Duodenal mucosa (tissue), 2 donors: ENCODE results near the gene SMPD2.

Source experiments
- H3K27ac ChIP-seq: one replicate; pipeline ENCODE4 v1.7.0; 2013; ENCODE audit warnings: low read depth, low read length
- H3K27me3 ChIP-seq, 2 donors: one replicate each; pipeline ENCODE4 v1.7.0; 2013; ENCODE audit warnings: low read length in 2 of 2, control low read depth in 1 of 2; ENCODE audit not compliant: insufficient read depth in 2 of 2, control insufficient read depth in 1 of 2
- H3K36me3 ChIP-seq, 2 donors: one replicate each; pipeline ENCODE4 v1.7.0; 2013; ENCODE audit warnings: low read length in 2 of 2, control low read depth in 1 of 2; ENCODE audit not compliant: insufficient read depth in 2 of 2, control insufficient read depth in 1 of 2
- H3K4me1 ChIP-seq, 2 donors: one replicate each; pipeline ENCODE4 v1.7.0; 2013; ENCODE audit warnings: low read length in 2 of 2, control low read depth in 1 of 2; ENCODE audit not compliant: insufficient read depth in 2 of 2, control insufficient read depth in 1 of 2
- H3K4me3 ChIP-seq, 2 donors: one replicate each; pipeline ENCODE4 v1.7.0; 2013; ENCODE audit warnings: low read length in 2 of 2, low read depth in 1 of 2
- H3K9ac ChIP-seq, 2 donors: one replicate each; pipeline ENCODE4 v1.7.0; 2013; ENCODE audit warnings: low read length in 2 of 2, low read depth in 1 of 2
- H3K9me3 ChIP-seq, 2 donors: one replicate each; pipeline ENCODE4 v1.7.0; 2013; ENCODE audit warnings: low read length in 2 of 2, control low read depth in 1 of 2; ENCODE audit not compliant: control insufficient read depth in 1 of 2

SMPD2 gene

DNA sequence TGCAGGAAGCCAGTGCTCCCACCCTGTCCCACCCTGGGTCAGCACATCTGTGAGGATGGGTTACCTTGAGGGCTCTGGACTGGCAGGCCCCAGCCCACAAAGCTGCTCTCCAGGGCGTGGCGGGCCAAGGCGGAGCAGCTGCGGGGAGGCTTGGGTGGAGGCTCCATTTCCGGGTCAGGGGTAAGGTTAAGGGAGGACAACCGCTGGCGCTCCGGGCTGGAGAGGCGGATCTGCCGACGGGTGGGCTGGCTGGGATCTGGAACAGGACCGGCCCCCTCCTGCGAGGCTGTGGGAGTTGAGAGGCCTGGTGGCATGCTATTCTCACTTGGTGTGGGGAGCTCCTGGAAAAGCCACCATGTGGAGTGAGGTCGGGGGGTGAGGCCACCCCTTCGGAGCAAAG lies 5.5 kb downstream of the SMPD2 start:
- Histone ChIP-seq H3K27ac (no peak overlapping the region), H3K9ac (no peak overlapping the region), H3K9me3 (no peaks in the 10 kb centered on the region), H3K4me3 (no peak overlapping the region), H3K36me3 (peaks cover 20 to 59% of the 10 kb centered on the region in 2 donors), H3K4me1 (peaks cover 14 to 21% of the 10 kb centered on the region in 2 donors), H3K27me3 (no peaks in the 10 kb centered on the region)

DNA sequence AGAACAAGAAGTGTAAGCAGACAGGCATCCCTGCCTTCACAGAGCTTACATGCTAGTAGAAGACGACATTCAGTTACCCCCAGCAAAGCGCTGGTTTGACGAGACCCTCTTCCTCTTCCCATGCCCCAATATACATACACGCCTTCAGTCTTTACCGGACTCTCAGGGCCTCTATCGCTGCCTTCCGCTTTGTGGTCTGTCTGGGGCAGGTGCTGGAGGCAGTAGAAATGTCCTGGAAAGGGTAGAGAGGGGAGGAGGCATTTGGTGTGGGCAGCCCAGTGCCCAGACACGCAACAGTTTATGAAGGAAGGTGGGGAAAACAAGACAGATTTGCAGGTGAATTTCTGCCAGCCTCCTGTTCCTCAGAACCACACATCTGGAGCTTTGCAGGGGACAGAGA lies 6.0 kb downstream of the SMPD2 start:
- Histone ChIP-seq H3K4me1 (peaks cover 12 to 19% of the 10 kb centered on the region in 2 donors), H3K4me3 (no peak overlapping the region), H3K27ac (no peak overlapping the region), H3K9ac (no peak overlapping the region), H3K27me3 (no peaks in the 10 kb centered on the region), H3K9me3 (no peaks in the 10 kb centered on the region), H3K36me3 (peaks cover 22 to 59% of the 10 kb centered on the region in 2 donors)

DNA sequence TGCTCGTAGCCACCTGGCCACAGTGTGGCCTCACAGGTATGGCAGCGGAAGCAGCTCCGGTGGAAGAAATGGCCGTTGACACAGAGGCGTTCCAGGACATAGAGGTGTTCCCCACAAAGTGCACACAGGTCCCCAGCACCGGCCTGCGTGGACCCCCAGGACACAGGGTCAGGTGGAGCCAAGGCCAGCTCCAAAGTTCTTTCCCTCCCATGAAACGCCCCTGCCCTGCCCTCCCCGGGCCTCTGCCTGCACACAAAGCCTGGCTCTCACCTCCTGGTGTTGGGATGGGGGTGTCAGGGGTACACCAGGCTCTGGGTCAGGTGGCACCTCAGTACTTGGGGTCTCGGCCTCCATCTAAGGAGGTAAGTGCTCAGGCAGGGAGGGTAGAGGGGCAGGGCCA lies 6.6 kb downstream of the SMPD2 start:
- no peak overlapping the region for H3K9ac ChIP-seq
- no peaks in the 10 kb centered on the region for H3K9me3 ChIP-seq
- H3K4me3 ChIP-seq = no peak overlapping the region
- H3K27ac ChIP-seq = no peak overlapping the region
- no peaks in the 10 kb centered on the region for H3K27me3 ChIP-seq
- peaks cover 6 to 13% of the 10 kb centered on the region in 2 donors for H3K4me1 ChIP-seq
- H3K36me3 ChIP-seq = peaks cover 28 to 64% of the 10 kb centered on the region in 2 donors

DNA sequence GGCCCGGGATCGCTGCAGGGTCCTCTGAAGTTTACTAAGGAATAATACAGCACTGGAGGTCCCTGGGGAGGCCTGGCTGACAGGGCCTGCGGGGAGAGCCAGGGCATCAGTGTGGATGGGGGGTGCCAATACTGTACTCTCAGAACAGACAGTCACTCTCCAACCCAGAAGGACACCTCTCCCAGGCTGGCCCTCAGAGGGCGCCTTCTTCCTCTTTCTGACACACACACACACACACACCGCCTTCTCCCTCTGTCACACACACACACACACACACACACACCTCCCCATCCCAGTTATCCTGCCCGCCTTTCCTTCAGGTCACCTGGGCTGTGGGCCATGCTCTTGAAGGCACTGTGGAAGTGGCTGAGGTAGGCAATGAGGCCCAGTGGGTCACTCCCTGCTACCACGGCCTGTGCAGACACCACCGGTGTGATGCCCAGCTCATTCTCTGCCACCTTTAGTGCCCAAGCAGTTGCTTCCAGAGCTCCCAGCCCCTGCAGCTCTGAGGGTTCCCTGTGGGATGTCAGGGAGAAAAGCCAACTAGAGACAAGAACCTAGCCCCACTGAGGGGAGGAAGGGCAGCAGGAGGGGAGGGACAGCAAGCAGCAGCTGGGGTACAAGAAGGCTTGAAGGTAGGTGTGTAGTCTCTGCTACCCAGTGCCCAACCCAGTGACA lies 7.5 kb downstream of the SMPD2 start:
- Histone ChIP-seq H3K27ac (no peak overlapping the region), H3K4me1 (peaks cover 0 to 7% of the 10 kb centered on the region in 2 donors), H3K36me3 (peaks cover 31 to 61% of the 10 kb centered on the region in 2 donors), H3K9ac (no peak overlapping the region), H3K4me3 (no peak overlapping the region), H3K9me3 (no peaks in the 10 kb centered on the region), H3K27me3 (no peaks in the 10 kb centered on the region)

DNA sequence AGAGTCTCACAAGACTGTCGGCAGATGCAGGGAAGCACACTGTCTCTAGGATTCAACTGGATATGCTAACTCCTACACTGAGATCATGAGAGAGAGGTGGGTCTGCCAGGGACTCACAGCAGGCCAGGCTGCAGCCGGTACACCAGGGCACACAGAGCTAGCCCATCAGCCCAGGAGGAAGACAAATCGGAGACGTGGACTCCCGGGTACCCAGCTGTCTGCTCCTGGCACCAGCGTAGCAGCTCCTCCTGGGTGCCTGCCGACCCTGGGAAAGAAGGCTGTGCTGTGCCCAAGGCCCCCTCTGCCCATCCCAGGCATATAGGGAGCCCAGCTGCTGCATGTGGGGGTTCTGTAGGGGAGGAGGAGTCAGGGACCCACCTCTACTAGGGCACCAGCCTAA lies 8.1 kb downstream of the SMPD2 start:
- H3K4me1 ChIP-seq = peaks cover 6 to 9% of the 10 kb centered on the region in 2 donors
- peaks cover 31 to 61% of the 10 kb centered on the region in 2 donors for H3K36me3 ChIP-seq
- H3K27me3 ChIP-seq = no peaks in the 10 kb centered on the region
- no peak overlapping the region for H3K9ac ChIP-seq
- no peak overlapping the region for H3K27ac ChIP-seq
- H3K9me3 ChIP-seq = no peaks in the 10 kb centered on the region
- no peak overlapping the region for H3K4me3 ChIP-seq

DNA sequence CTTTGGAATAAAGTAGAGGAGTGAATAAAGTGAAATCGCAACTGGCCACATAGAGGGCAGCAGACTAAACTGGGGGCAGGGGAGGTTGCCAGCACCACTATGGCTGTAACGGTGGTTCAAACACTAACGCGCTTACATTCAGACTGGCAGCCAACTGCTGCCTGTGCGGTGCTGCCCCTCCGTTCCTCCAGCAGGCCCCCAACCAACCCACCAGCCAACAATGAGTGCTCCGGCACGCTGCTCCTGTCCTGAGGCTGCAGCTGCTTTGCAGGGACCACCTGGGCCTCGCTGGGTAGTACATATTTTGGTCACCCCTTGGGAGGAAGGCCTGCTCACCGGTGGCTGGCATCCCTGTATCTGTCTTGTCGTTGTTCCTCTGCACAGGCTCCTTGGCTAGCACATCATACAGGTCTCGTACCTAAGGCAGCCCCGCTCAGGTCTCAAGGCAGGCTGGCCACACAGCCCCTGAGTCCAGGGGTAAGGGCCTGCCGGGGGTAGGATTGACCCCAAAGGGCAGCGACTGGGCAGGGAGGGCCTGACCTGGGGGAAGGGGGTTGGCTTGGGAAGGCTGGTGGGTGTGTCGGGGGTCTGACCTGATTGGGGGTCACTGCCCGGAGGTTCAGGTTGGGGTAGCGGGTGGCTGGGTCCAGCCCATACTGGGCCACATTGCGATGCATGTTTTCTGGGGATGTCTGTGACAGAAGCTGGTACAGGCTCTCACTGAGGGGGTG lies 8.7 kb downstream of the SMPD2 start:
- Histone ChIP-seq H3K27me3 (no peaks in the 10 kb centered on the region), H3K27ac (no peak overlapping the region), H3K4me1 (peaks cover 12 to 15% of the 10 kb centered on the region in 2 donors), H3K4me3 (no peak overlapping the region), H3K9me3 (no peaks in the 10 kb centered on the region), H3K9ac (no peak overlapping the region), H3K36me3 (peaks cover 31 to 57% of the 10 kb centered on the region in 2 donors)

DNA sequence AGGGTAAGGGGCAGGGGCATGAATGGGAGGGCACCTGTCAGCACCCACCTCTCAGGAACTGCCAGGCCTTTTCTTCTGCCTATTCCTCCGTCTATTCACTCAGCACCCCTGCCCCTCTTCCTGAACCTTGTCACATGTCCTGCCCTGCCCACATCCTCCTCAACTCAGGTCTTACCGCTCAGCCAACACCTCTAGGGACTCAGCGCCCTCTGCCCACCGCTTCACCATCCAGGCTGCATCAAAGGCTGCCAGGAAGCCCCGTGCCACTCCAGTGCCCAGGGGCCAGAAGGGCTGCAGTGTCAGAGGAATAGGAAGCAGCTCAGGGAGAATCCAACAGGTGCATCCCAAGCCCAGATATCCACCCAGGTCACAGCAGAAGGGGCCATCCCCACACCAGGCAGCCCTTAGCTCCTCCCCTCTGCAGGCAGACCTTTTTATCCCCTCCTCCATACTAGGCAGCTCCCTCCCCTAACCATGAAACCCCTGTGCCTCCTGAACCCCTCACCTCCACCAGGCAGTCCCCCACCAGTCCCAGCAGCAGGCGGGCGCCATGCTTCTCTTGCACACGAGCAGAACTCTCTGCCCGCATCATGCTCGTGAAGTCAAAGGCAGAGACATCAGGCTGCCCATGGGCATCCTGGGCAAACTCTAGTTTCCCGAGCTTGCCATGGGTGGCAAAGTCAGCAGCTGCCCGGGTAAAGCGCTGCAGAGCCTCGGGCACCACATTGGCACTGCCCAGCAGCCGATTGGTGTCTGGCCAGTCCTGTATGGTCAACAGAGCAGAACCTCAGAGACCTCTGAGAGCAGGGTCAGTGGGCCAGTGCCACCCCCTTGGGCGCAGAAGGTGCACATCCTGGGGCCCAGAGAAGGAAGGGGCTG lies 9.5 kb downstream of the SMPD2 start:
- Histone ChIP-seq H3K4me1 (peaks cover 17 to 18% of the 10 kb centered on the region in 2 donors), H3K36me3 (peaks cover 25 to 49% of the 10 kb centered on the region in 2 donors), H3K9ac (no peak overlapping the region), H3K9me3 (no peaks in the 10 kb centered on the region), H3K27me3 (no peaks in the 10 kb centered on the region), H3K4me3 (no peak overlapping the region), H3K27ac (no peak overlapping the region)

DNA sequence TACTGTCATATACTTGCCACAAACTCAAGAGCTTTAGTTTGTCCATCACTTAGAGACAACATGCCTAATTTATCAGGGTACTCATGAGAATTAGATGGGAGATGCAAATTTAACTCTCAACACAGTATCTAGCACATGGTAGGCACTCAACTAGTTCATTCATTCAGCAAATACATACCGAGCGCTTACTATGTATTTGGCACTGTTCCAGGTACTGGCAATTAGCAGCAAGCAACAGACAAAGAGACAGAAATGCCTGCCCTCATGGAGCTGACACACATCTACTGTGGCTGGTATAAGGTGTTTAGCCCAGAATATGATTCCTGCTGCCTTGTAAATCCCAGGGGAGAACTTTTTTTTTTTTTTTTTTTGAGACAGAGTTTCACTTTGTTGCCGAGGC lies 10.3 kb downstream of the SMPD2 start:
- H3K27ac ChIP-seq = no peak overlapping the region
- no peak overlapping the region for H3K9ac ChIP-seq
- peaks cover 17 to 18% of the 10 kb centered on the region in 2 donors for H3K4me1 ChIP-seq
- peaks cover 20 to 41% of the 10 kb centered on the region in 2 donors for H3K36me3 ChIP-seq
- H3K27me3 ChIP-seq = no peaks in the 10 kb centered on the region
- no peak overlapping the region for H3K4me3 ChIP-seq
- no peaks in the 10 kb centered on the region for H3K9me3 ChIP-seq

DNA sequence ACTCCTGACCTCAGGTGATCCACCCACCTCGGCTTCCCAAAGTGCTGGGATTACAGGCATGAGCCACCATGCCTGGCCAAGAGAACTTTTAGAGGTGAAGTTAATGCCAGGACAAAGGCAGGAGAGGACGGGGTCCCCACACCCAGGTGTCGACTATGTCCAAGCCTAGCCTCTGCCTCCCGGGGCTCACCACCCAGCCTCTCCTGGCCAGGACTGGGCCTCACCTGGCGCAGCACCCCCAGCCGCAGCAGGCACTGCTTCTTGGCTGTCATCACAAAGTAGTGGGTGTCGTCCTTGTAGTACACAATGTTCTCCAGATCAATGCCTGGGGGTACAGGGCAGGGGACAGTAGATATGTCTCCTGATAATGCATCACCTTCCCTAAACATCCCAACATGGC lies 10.9 kb downstream of the SMPD2 start:
- Histone ChIP-seq H3K27me3 (no peaks in the 10 kb centered on the region), H3K4me1 (peaks cover 15 to 20% of the 10 kb centered on the region in 2 donors), H3K27ac (no peak overlapping the region), H3K9ac (no peak overlapping the region), H3K9me3 (no peaks in the 10 kb centered on the region), H3K4me3 (no peak overlapping the region), H3K36me3 (peaks cover 18 to 35% of the 10 kb centered on the region in 2 donors)

DNA sequence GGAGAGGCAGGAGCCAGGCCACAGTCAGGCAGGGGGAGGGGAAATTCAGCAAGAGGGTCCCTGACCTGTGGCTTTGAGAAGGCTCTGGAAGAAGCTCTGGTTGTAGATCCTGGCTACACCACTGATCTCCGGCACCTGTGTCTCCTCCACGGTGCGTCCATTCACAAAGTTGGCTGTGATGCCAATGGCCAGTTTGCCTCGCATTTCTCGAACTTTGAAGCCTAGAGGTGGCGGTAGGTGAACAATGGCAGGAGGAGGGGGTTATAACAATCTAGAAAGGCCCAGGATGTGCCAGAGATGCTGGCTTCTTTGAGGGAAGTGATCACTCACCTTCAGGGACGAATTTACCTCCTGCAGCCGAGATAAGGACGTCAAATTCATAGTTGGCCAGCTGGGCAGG lies 11.7 kb downstream of the SMPD2 start:
- peaks cover 20 to 28% of the 10 kb centered on the region in 2 donors for H3K4me1 ChIP-seq

More for the DNA sequence above, 11.7 kb downstream of the SMPD2 start:
- Histone ChIP-seq H3K4me3 (no peak overlapping the region), H3K36me3 (peaks cover 15 to 27% of the 10 kb centered on the region in 2 donors), H3K27ac (no peak overlapping the region), H3K9me3 (no peaks in the 10 kb centered on the region), H3K9ac (no peak overlapping the region), H3K27me3 (no peaks in the 10 kb centered on the region)
